Measurements from ENCODE around the gene TNNI2. TPM values are rescaled to one million over a fixed set of nuclear protein-coding genes. Genes with fewer than 3 reads are reported as not detected.
"Not testable (repeated sequence)": the region's sequence is repeated elsewhere in the genome, so short reads cannot be mapped to it uniquely, and the experiment has no call there.

TNNI2 gene
- total RNA-seq, 1 donor from 2014 or later, result not detected

DNA sequence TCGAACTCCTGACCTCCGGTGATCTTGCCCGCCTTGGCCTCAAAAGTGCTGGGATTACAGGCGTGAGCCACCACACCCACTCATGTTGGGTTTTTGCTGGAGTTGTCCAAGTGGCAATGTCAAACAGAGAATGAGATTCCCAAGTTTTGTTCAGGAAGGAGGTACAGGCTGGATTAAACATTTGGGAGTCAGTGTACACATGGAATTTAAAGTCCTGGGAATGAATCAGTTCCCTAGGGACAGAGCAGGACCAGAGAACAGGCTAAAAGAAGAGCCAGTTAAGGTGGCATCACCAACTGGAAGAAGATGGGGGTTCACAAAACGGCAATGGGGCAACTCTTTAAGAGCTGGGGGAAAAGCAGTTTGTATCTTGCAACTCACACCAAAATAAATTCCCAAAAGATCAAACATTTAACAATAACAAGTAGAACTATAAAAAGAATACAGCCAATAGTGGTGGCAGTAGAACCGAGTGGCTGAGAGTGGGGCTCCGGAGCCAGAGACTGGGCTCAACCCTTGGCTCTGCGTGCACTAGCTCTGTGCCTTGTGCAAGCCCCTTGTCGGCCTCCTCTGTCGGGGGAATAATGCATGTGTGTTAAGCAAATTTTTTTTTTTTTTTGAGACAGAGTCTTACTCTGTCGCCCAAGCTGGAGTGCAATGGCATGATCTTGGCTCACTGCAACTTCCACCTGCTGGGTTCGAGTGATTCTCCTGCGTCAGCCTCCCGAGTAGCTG is 41.2 kb upstream of the TNNI2 start:
- DNase-seq (ENCODE audit: low read depth), result no peak
- Histone ChIP-seq H3K27me3 (ENCODE audit: control insufficient read depth, insufficient read depth, low read length) (peaks cover 10% of the 10 kb centered on the region), H3K36me3 (ENCODE audit: control insufficient read depth, insufficient read depth, low read length) (no peaks in the 10 kb centered on the region), H3K4me3 (ENCODE audit: low read depth, low read length) (no peak overlapping the region)
- TF ChIP-seq, protein P1, sequence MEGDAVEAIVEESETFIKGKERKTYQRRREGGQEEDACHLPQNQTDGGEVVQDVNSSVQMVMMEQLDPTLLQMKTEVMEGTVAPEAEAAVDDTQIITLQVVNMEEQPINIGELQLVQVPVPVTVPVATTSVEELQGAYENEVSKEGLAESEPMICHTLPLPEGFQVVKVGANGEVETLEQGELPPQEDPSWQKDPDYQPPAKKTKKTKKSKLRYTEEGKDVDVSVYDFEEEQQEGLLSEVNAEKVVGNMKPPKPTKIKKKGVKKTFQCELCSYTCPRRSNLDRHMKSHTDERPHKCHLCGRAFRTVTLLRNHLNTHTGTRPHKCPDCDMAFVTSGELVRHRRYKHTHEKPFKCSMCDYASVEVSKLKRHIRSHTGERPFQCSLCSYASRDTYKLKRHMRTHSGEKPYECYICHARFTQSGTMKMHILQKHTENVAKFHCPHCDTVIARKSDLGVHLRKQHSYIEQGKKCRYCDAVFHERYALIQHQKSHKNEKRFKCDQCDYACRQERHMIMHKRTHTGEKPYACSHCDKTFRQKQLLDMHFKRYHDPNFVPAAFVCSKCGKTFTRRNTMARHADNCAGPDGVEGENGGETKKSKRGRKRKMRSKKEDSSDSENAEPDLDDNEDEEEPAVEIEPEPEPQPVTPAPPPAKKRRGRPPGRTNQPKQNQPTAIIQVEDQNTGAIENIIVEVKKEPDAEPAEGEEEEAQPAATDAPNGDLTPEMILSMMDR (IDR thresholded peaks at IDR 0.05; ENCODE audit: insufficient read depth, low read length, poor library complexity, severe bottlenecking), result no peak

DNA sequence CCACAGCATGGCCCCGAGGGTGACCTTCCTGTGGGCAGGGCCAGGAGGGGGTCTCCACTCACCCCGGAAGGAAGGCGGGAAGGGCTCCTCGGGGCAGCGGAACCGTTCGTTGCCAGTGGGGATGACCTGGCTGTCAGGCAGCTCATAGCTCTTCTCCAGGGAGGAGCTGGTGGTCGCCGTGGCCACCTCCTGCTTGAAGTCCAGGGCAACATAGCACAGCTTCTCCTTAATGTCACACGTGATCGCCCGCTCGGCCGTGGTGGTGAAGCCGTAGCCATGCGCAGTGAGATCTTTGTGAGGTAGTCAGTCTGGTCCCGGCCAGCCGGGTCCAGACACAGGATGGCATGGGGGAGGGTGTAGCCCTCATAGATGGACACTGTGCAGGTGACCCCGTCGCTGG is 35.5 kb upstream of the TNNI2 start:
- Histone ChIP-seq H3K36me3 (ENCODE audit: control insufficient read depth, insufficient read depth, low read length) (no peaks in the 10 kb centered on the region), H3K27me3 (ENCODE audit: control insufficient read depth, insufficient read depth, low read length) (peaks cover 2% of the 10 kb centered on the region), H3K4me3 (ENCODE audit: low read depth, low read length) (no peak overlapping the region)
- TF ChIP-seq, protein P1 (IDR thresholded peaks at IDR 0.05; ENCODE audit: insufficient read depth, low read length, poor library complexity, severe bottlenecking), result no peak
- no peak for DNase-seq (ENCODE audit: low read depth)

DNA sequence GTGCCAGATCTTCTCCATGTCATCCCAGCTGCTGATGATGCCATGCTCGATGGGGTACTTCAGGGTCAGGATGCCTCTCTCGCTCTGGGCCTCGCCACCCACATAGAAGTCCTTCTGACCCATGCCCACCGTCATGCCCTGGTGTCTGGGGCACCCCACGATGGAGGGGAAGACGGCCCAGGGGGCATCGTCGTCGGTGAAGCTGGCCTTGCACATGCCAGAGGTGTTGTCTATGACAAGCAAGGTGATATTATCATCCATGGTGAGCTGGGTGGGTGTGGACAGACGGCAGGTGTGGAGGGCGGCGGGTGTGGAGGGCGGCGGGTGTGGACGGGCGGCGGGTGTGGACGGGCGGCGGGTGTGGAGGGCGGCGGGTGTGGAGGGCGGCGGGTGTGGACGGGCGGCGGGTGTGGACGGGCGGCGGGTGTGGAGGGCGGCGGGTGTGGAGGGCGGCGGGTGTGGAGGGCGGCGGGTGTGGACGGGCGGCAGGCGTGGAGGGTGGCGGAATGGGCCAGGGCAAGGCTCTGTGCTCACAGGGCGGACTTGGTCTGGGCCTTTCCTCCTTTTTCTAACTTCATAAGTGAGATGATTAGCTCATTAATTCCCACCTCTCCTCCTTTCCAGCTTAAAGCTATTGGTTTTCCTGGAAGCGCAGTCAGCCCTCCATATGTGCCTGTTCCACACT is 34.8 kb upstream of the TNNI2 start:
- H3K36me3 ChIP-seq (ENCODE audit: control insufficient read depth, insufficient read depth, low read length); DNase-seq (ENCODE audit: low read depth); H3K27me3 ChIP-seq (ENCODE audit: control insufficient read depth, insufficient read depth, low read length); H3K4me3 ChIP-seq (ENCODE audit: low read depth, low read length): not testable (repeated sequence)

DNA sequence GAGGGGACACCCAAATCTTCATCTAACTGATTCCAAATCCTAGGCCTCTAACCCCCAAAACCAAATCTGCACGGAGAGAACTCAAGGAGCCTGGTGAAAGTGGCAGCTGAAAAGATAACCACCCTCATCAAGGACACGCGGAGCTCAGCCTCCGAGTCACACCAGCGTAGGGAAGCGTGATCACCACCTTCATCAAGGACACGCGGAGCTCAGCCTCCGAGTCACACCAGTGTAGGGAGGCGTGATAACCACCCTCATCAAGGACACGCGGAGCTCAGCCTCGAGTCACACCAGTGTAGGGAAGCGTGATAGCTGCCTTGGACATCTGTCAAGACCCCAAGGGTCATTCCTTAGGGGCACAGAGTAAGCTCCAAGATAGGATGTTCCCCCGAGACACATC is 33.3 kb upstream of the TNNI2 start:
- DNase-seq (ENCODE audit: low read depth), result no peak
- TF ChIP-seq, protein P1 (IDR thresholded peaks at IDR 0.05; ENCODE audit: insufficient read depth, low read length, poor library complexity, severe bottlenecking), result no peak
- no peak overlapping the region for H3K4me3 ChIP-seq (ENCODE audit: low read depth, low read length)
- H3K27me3 ChIP-seq (ENCODE audit: control insufficient read depth, insufficient read depth, low read length), result peaks cover 2% of the 10 kb centered on the region
- no peaks in the 10 kb centered on the region for H3K36me3 ChIP-seq (ENCODE audit: control insufficient read depth, insufficient read depth, low read length)

DNA sequence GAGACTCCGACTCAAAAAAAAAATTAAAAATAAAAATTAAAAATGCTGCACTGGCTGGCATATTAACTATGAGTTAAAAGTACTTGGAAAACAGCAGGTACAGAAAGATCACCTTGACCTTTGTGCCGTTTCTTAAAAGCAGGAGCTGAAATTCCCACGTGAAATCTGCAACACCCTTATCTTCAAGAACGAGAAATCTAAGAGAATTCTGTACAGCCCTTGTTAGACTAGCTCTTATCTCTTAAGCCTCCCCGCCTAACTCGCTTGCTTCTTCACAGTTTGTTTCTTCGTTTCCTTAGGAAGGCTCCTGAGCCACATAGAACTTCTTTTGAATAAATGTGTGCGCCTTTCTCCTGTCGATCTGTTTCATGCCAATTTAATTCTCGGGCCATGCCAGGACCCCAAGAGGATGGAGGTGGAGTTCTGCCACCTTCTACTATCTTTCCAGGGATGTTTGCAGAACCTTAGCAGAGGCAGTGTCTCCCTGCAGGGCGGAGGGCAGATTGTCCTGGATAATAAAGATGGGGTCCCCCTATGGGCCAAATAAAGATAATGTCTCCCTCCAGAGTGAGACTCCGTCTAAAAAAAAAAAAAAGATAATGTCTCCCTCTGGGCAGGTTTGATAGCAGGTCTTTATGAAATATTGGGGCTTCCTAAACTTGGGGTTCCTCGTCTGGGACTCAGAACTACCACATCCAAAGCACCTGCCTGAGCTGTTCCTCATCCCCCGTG is 31.4 kb upstream of the TNNI2 start:
- DNase-seq (ENCODE audit: low read depth), result no peak
- H3K27me3 ChIP-seq (ENCODE audit: control insufficient read depth, insufficient read depth, low read length), result peaks cover 2% of the 10 kb centered on the region
- H3K36me3 ChIP-seq (ENCODE audit: control insufficient read depth, insufficient read depth, low read length), result no peaks in the 10 kb centered on the region
- TF ChIP-seq, protein P1 (IDR thresholded peaks at IDR 0.05; ENCODE audit: insufficient read depth, low read length, poor library complexity, severe bottlenecking), result no peak
- no peak overlapping the region for H3K4me3 ChIP-seq (ENCODE audit: low read depth, low read length)

DNA sequence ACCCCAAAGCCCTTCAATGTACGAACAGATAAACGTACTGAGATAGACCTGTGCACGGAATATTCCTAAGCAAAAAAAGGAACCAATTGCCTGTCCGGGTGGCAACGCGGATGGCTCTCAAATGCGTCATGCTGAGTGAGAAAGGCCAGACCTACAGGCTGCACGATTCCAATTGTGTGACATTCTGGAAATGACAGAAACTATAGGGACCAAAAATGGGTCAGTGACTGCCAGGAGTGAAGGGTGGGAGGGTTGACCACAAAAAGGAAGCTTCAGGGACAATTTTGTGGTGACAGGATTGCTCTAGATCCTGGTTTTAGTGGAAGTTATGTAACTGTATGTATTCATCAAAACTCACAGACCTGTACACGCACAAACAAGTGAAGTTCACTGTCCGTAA is 28.0 kb upstream of the TNNI2 start:
- H3K27me3 ChIP-seq (ENCODE audit: control insufficient read depth, insufficient read depth, low read length), result peaks cover 3% of the 10 kb centered on the region
- no peak for DNase-seq (ENCODE audit: low read depth)
- TF ChIP-seq, protein P1 (IDR thresholded peaks at IDR 0.05; ENCODE audit: insufficient read depth, low read length, poor library complexity, severe bottlenecking), result no peak
- H3K4me3 ChIP-seq (ENCODE audit: low read depth, low read length), result no peak overlapping the region
- no peaks in the 10 kb centered on the region for H3K36me3 ChIP-seq (ENCODE audit: control insufficient read depth, insufficient read depth, low read length)

Data from kidney epithelial cell (primary cell).